Cortex of kidney (tissue), 1 donor: ENCODE data around the gene IL18.
"Not testable (repeated sequence)": the region's sequence is repeated elsewhere in the genome, so short reads cannot be mapped to it uniquely, and the experiment has no call there.

ENCODE experiments used
- DNase-seq: peaks from one replicate; lab custom pipeline; 2025; lab: John Stamatoyannopoulos, UW

IL18 gene

DNA sequence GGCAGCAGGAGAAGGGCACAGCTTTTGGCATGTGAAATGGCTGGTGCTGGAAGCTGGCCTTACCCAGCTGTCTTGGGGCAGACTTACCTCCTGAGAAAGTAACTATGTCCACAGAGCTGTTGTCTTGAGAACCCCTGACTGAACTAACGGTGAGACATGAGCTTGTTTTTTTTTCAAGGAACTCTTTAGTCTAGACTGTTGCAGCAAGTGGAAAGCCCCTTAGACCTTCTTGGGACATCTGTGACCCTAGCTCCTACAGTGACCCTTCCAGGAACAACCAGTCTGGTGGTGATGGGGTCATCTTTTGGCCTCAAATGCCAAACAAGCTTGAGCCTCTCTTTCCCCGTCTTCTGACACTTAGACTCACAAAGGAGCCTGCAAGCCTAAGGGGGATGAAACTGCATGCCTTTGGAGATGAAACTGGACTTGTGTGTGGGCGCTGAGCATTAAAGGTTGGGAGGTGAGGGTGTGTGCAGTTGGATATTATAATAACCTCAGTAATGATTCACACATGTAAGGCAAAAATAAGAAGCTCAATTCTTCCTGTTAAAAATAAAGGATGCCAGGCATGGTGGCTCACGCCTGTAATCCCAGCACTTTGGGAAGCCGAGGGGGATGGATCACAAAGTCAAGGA lies 41.8 kb downstream of the IL18 start:
- DNase-seq: no peak

DNA sequence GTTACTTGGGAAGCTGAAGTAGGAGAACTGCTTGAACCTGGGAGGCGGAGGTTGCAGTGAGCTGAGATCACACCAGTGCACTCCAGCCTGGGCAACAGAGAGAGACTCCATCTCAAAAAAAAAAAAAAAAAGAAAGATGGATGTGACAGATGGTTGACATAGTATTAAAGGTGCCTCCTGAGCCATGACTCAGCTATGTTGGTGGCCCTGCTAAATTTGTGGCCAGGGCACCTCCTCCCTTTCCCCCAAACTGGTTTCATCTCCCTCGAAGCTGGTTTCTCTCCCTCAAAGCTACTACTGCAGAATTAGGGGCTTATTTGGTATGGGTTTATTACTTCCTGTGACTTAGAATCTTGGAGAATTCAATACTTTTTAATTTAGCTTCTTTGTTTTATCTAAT lies 45.7 kb downstream of the IL18 start:
- DNase-seq: no peak

DNA sequence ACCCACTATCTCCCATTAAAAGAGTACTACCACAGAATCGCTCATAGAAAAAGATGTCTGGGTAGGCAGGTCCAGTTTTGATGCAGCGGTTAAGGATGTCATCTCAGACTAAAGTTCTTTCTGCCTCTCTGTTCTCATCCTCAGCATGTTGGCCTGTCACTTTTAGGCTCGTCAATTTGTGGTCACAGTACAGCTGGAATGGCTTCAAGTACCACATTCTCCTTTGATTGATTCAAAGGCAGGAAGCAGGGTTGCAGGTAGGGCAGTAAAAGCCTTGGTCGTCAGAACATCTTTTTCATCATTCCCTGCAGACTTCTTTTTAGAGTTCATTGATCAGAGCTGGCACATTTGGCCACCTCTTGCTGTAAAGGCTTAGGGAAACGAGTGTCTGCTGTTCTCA lies 48.5 kb downstream of the IL18 start:
- no peak for DNase-seq

DNA sequence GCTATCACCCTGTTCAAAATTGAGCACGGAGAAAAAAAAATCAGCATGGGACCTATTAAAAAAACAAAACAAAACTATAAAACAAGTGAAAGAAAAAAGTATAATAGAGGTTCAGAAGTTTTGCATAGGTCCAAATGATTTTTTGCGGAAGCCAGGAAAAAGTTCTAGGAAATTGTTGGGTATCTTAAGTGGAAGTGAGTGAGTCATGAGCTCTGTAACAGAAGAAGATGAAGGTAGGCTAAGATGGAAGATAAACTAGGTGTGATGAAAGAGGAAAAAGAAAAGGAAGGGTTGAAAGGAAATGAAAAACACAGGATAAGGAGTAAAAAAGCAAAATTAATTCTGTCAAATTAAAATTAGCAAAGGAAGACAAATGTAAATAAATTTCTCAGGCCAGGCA lies 49.4 kb downstream of the IL18 start:
- DNase-seq: no peak

DNA sequence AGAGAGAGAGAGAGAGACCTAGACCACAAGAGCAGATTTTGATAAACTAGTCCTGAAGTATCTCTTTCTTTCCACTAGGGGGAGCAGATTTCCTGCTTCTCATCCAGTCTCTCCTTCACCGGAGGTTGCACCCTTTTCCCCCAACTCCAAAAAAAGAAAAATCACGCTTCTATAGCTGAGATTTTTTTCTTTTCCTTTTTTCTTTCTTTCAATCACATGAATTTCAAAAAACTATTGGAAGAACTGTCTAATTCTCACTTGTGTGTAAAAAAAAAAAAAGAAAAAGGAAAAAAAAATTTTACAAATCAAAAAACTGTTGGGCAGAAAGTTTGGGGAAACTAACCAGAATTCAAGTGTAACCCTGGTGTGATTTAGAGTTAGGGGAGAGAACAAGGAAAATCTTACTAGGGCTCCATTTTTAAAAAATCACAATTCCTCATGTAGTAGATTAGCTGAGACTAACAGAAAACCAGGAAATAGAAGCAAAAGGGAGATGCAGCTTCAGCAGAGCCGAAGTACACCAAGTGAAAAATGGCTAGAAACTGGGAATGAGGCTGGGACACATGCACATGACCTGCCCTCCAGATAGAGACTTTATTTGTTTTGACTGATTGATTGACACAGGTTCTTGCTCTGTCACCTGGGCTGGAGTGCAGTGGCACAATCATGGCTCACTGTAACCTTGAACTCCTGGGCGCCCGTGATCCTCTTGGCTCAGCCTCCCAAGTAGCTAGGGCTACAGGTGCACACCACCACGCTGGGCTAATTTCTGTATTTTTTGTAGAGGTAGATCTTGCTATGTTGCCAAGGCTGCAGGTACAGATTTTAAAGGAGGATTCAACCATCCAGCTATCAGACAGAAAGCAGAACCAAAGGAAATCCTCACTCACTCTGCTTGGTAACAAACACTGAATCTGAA lies 50.1 kb downstream of the IL18 start:
- DNase-seq: no peak

DNA sequence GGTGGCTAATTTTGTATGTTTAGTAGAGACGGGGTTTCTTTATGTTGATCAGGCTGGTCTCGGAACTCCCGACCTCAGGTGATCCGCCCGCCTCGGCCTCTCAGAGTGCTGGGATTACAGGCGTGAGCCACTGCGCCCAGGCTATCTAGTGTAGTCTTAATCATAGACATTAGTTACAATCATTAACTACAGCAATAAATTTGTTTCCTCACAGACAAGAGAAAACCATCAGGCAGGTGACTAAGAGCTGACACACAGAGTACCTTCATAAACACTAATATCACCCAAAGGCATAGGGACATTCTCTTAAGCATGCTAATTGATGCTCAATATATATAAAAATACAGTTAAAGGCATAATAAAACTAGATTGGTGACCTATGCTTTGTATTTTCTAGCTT lies 57.8 kb downstream of the IL18 start:
- DNase-seq: no peak

DNA sequence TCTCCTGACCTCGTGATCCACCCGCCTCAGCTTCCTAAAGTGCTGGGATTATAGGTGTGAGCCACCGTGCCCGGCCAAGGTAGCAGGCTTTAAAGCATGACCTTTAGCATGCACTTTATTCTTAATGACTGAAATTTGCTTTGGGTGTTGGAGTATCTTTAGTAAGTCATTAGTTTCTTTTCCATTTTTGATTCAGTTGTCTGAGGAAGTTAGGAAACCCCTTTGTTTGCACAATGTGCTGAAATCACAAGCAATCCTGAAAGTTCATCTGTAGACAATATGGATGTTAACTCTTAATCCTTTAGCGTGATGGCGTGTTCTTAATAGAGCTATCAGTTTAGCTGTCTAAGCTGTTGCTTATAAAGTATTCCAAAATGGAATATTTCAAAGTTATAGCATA lies 60.4 kb downstream of the IL18 start:
- no peak for DNase-seq

DNA sequence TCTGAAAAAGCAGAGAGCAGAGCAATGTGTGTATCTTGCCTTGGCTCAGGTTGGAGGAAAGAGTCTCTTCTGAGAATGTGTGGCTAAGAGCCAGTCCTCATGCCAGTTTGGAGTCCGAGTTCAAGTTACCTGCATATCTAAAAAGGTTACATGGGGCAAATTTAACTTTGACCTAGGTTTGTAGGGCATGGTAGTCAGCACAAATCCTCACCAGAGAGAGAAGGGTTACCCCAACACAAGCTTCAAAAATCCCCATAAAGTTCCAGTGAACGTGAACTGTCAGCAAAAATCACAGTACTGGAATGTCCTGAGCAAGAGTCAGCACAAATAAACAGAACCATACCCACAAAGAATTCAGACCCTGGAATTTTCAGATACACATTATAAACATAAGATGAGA lies 63.4 kb downstream of the IL18 start:
- DNase-seq: no peak

DNA sequence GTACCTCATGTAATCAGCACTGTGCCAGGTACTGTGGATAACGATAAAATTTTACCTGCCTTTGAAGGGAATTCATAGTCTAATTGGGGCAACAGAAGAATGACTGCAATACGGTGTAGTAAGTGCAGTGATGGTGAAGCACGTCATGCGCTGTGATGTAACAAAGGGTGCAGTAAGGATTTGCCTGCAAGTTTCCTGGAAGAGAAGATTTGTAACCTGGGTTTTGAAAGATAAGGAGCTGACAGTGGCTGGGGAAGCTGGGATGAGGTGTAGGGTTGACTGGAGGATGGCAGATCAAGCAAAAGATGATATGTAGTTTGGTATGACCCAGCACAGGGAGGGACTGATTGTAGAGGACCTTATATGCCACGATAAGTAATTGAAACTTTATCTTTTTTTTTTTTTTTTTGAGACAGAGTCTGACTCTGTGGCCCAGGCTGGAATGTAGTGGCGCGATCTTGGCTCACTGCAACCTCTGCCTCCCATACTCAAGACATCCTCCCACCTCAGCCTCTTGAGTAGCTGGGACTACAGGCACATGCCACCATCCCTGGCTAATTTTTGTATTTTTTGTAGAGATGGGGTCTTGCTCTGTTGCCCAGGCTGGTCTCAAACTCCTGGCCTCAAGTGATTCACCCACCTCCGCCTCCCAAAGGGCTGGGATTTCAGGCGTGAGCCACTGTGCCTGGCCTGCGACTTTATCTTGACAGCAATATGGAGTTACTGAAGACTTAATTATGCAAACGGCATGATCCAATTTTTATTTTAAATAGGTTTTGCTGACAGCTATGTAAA lies 66.0 kb downstream of the IL18 start:
- no peak for DNase-seq

DNA sequence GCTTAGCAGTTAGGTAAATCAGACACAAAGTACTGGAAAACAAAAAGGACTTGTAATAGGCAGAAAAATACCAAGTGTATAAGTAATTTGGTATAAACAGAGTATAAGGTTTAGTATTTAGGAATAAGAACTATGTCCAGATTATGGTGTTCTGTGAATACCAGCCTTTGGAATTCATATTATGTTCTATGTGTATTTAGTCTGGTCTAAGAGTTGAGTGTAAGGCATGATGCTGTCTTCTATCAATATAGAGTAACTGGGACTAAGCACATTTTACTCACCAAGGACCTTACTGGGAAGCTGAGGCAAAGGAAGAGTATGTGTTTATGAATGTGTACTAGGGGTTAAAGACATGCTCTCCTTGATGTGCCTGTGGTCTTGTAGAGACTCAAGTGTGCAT lies 67.7 kb downstream of the IL18 start:
- no peak for DNase-seq

DNA sequence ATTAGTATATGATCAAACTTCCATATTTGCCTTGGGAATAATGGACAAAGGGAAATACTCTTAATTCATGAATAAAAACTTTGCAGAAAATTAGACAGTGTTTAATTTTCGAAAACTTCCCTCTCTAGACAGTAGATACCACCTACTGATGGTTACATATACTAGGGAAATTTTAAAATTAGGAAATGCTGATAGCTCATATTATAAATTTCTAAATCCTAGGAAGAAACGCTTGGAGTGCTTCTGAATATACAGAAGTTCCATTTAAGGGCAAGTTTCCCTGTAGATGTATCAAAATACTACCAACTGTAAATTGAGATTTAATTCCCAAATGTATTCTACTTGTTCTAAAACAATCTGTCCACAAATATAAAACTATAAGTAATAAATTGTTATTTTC lies 68.6 kb downstream of the IL18 start:
- DNase-seq: not testable (repeated sequence)
